Neural progenitor cell (in vitro differentiated cells): ENCODE measurements around the gene RERE.

Experiments
- EZH2 ChIP-seq: fragments of 200-600 bp; sonication (generic); IDR thresholded peaks from 2 replicates; pipeline ENCODE4 v1.6.1; 2017; ENCODE audit warnings: antibody characterized with exemption, mild to moderate bottlenecking, moderate library complexity
- TF ChIP-seq, protein P1 (sequence below): fragments of 200-600 bp; sonication (generic); IDR thresholded peaks from 2 replicates; pipeline ENCODE4 v1.5.1; 2017; ENCODE audit warnings: antibody characterized with exemption, mild to moderate bottlenecking

DNA sequence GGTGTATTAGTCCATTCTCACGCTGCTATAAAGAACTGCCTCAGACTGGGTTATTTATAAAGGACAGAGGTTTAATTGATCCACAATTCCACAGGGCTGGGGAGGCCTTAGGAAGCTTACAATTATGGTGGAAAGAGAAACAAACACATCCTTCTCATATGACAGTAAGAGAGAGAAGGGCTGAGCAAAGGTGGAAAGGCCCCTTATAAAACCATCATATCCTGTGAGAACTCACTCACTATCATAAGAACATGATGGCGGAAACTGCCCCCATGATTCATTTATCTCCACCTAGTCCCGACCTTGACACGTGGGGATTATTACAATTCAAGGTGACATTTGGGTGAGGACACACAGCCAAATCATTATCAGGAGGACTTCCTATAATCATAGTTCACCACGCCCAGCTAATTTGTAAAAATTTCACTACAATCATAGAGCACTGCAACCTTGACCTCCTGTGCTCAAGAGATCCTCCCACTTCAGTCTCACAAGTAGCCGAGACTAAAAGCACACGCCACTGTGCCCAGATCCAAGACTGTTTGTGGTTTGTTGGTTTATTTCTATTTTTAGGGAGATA lies 164.9 kb downstream of the RERE start:
- TF ChIP-seq, protein P1, sequence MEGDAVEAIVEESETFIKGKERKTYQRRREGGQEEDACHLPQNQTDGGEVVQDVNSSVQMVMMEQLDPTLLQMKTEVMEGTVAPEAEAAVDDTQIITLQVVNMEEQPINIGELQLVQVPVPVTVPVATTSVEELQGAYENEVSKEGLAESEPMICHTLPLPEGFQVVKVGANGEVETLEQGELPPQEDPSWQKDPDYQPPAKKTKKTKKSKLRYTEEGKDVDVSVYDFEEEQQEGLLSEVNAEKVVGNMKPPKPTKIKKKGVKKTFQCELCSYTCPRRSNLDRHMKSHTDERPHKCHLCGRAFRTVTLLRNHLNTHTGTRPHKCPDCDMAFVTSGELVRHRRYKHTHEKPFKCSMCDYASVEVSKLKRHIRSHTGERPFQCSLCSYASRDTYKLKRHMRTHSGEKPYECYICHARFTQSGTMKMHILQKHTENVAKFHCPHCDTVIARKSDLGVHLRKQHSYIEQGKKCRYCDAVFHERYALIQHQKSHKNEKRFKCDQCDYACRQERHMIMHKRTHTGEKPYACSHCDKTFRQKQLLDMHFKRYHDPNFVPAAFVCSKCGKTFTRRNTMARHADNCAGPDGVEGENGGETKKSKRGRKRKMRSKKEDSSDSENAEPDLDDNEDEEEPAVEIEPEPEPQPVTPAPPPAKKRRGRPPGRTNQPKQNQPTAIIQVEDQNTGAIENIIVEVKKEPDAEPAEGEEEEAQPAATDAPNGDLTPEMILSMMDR = no peak
- no peak for TF ChIP-seq EZH2
